HG02885 (cell line): ENCODE measurements around the gene GRB7.
"Not testable (repeated sequence)": the region's sequence is repeated elsewhere in the genome, so short reads cannot be mapped to it uniquely, and the experiment has no call there.

Experiments used
- ATAC-seq: cut with Tn5 transposase; IDR thresholded peaks from one replicate; pipeline ENCODE4 v1.9.1; 2021; ENCODE audit warnings: mild to moderate bottlenecking; ENCODE audit not compliant: unreplicated experiment, poor library complexity

GRB7 gene

DNA sequence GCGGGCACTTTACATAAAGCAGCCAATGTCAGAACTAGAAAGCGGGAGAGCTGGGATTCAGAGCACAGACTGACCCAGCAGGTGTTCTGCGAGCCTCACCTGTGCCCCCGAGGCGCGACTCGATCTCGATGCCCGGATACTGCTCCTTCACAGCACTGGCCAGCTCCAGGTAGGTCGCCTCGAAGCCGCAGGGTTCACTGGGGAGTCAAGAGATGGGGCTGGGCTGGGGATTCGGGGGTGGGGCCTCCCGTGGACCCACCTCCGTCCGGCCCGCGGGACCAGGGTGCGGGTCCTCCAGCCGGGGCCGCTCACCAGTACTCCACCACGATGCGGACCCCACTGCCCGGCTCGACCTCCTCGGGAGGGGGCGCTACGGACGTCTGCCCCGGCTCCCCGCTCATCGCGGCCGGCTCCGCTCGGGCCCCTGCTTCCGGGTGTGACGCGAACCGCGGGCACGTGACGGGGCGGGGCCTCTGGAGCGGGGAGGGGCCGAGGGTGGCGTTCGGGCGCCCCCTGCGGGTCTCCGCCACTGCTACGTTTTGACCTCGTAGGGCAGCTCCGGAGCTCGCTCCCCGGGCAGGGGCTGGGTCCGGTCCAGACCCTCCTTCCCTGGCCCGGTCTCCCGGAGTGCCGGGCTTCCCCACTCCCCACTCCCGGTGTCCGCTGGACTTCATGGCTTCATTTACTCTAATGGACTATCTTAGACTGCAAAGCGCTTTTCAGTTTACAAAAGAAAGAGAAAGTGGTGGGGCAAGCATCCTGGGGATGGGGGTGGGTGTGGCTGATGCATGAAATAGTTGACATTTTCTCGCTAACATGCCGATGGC is 7.4 kb upstream of the GRB7 start, which contains the start of gene MIEN1:
Gene MIEN1, minus strand, starts transcription at position 438 of the 827 bp plus-strand sequence. Its CDS starts 37 bp downstream, at position 401.
- ATAC-seq = peak; percentile 94

DNA sequence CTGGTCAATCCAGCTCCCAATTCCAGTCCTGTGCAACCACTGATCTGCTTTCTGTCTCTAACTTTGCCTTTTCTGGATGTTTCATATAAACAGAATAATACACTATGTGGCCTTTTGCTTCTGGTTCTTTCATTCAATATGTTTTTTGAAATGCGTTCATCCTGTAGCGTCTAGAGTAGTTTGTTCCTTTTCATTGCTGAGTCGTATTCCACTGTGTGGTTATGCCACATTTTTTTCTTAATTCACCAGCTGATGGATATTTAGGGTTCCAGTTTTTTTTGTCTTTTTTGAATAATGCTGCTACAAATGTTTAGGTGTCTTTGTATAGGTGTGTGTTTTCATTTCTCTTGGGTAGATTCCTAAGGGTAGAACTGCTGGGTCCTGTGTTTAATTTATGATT is 5.2 kb upstream of the GRB7 start:
- ATAC-seq = no peak

DNA sequence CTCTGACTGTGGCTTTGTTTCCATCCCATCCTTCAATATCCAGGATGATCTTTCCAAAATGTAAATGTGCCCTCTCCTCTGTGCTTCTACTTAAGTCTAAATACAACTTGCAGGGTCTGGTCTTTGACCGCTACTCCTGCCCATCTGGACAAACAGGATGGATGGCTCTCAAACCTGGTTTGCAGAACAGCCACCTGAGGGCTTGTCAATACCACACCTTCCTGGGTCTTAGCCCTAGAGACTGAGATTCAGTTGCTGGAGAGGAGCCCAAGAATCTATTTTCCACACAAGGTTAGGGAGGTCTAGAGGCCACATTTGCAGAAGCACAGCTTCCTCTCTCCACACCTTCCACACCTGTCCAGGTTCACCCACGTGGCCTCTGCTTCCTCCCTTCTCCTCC is 1.9 kb upstream of the GRB7 start:
- ATAC-seq = no peak

DNA sequence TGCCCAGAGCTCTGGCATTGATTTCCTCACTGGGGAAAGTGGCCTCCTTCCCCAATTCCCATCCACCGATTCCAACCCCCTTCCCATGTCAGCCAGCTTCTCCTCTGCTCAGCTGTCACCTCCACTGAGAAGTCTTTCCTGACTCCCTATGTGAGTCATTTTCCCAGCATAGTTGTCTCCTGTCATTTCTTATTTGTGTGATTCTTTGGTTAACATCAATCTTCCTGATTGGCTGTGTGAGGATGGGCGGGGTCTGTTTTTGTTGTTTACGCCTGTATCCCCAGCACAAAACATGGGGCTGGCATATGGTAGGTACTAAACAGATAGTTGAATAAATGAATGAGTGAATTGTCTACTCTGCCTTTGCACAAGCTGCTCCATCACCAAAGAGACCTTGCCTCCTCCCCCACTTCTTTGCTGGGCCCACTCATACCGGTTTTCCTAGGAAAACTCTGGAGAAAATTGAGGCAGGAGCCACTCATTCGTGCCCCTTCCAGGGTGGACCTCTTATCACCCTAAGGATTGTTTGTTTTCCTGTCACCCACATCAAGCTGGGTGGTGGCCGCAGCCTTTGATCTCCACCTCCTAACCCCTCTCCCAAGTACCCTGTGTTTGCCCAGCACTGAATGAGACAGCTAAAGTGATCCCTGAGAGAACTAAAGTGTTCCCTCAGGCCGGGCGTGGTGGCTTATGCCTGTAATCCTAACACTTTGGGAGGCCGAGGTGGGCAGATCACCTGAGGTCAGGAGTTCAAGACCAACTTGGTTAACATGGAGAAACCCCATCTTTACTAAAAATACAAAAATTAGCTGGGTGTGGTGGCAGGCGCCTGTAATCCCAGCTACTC is 1.2 kb upstream of the GRB7 start:
- no peak for ATAC-seq

DNA sequence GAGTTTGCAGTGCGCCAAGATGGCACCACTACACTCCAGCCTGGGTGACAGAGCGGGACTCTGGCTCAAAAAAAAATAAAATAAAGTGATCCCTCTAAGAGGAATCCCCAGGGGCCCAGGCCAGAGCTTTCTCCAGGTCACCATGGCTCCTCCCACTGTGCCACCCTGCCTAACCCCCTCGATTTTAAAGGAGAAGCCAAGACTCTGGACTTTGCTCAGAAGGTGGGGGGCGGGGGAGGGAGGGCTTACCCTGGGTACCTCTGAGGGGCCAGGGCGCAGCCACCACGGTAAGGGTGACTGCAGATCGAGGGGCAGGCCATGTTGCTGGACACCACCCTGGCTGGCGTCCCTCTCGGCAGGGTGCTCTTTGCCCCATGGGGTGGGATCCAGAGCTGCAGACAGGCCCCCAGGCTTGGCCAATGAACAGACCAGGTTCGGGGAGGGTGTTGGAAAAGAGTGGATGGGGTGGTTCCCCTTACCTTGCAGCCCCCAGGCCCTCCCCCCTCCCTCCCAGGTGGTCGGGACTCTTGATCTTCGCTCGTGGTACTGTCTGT is 455 bp upstream of the GRB7 start:
- ATAC-seq = no peak

DNA sequence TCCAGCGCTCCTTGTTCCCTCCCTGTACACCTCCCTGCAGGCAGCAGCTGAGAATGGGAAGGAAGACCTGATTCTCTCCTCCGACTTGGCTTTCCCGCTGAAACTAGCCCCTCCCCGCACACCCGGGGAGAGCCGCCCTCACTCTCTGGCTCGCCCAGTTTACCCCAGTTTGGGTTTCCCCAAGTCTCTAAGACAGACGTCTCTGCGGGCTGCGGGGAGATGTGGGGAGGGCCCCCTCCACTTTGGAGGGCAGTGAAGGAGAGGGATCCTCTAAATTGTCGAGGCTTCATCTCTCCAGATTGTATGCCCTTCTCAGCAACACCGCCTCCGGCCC is 797 bp downstream of the GRB7 start:
- no peak for ATAC-seq

DNA sequence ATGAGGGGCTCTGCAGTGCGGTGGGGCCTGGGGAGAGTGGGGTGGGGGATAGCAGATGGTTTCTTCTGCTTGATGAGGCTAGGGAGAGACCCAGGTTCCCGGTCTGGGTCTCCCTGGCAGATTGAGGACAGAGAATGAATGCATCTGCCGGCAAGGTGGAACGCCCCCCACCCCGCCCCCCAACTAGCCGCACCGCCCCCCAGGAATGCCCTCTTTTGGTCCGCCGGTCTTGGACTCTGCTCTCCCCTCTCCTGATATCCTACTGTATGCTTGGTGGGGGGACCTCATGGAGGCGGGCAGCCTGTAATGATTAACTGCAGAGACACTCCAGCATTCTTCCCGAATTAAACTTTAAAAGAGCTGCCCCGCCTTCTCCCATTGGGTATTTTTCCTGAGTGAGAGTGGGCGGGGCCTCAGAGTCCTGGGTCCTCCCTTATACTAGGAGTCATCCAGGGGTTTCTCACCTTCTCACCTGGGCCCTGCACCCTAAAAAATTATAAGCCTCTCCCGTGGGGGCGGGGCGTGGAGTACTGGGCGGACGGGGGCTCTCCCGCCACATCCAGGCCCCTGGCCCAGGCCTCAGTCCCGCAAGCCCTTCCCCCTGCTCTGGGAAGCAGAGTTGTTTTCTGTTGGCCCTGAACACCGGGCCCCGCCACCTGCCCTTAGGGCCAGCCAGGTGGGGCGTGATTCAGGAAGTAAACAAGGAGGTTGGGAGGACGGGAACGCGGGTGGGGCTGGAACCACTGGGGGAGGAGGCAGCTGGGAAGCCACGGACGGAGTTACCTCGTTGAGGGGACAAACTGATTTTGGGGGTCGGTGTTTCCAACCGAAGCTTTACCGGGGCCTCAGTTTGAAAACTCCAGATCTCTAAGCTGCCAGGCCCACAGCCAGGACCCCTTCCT is 1.5 kb downstream of the GRB7 start:
- no peak for ATAC-seq

DNA sequence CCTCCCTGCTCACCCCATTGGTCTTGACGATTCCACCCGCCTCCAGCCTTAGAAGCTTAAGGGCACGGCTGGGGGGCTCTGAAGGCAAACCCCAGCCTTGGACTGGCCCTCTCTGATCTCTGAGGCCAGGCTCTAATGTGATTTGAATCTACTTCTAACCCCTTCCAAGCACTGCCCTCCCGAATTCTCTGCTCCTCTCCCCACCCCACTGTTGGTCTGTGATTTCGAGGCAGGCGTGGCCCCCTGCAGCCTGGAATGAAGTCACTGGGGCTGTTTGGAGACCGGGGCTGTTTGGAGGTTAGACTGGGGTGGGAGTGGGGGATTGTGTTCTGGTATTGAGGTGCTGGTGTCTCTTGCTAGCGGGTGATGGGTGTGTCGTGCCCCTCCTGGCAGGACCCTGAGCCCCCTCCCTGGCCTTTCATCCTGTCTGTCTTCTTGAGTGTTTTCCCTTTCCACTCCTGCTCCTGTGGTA is 2.2 kb downstream of the GRB7 start:
- ATAC-seq = no peak

DNA sequence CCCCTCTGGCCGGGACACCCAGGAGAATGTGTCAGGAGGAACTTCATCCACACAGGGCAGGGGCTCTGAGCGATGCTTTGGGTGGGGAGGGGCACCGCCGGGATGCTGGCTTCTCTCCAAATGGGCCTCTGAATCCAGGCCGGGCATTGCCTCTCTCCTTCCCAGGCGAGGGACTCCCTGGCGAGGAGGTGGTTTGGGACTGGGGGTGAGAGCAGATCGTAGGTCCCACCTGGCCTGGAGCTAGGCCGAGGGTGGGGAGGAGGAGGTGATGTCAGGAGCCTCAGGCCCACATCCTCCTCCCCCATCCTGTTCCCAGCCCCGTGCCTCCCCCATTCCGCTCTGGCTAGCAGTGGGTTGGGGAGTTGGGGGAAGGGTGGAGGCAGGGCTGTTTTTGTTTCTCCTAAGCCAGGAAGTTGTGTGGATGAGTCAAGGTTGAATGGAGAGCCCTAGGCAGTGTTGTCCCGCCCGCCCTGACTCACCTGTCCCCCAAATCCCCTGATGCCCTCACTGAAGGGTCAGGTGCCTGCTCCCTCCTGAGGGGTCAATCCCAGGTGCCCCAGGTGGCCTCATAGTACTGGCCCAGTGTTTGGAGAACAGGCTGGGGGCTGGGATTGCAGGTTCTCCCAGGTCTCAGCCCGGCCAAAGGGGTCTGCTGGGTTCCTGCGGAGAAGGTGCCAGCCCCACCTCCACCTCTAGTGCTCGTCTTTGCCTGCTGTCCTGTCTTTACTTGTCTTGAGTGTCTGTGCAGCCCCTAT is 2.8 kb downstream of the GRB7 start:
- ATAC-seq = no peak

DNA sequence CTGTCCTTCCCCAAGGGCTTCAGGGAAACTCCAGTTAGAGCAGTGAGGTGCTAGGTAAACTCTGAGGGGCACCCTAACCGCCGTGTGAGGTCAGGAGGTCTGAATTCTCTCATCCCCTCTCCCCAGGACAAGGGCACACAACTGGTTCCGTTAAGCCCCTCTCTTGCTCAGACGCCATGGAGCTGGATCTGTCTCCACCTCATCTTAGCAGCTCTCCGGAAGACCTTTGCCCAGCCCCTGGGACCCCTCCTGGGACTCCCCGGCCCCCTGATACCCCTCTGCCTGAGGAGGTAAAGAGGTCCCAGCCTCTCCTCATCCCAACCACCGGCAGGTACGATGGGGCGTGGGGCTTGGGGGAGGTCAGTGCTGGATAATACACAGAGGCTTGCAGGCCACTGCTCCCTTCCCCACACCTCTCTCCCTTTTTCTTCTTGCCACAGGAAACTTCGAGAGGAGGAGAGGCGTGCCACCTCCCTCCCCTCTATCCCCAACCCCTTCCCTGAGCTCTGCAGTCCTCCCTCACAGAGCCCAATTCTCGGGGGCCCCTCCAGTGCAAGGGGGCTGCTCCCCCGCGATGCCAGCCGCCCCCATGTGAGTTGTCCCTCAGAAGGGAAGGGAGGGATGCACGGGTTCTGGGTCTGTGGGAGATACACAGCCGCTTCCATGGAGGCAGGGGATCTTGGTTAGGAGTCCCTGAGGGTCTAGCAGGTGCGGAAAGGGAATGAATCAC is 4.6 kb downstream of the GRB7 start:
- no peak for ATAC-seq

DNA sequence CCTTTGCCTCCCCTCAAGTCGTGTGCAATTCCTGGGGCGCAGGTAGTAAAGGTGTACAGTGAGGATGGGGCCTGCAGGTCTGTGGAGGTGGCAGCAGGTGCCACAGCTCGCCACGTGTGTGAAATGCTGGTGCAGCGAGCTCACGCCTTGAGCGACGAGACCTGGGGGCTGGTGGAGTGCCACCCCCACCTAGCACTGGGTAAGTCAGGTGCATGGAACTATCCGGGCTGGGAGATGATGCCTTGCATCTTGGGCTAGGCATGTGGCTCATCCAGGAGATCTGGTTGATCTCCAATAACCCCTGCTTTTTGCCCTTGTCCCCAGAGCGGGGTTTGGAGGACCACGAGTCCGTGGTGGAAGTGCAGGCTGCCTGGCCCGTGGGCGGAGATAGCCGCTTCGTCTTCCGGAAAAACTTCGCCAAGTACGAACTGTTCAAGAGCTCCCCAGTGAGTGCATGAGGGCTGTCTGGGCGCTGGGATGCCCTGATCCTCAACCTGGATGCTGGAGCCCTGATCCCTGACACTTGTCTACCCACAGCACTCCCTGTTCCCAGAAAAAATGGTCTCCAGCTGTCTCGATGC is 5.2 kb downstream of the GRB7 start:
- no peak for ATAC-seq

DNA sequence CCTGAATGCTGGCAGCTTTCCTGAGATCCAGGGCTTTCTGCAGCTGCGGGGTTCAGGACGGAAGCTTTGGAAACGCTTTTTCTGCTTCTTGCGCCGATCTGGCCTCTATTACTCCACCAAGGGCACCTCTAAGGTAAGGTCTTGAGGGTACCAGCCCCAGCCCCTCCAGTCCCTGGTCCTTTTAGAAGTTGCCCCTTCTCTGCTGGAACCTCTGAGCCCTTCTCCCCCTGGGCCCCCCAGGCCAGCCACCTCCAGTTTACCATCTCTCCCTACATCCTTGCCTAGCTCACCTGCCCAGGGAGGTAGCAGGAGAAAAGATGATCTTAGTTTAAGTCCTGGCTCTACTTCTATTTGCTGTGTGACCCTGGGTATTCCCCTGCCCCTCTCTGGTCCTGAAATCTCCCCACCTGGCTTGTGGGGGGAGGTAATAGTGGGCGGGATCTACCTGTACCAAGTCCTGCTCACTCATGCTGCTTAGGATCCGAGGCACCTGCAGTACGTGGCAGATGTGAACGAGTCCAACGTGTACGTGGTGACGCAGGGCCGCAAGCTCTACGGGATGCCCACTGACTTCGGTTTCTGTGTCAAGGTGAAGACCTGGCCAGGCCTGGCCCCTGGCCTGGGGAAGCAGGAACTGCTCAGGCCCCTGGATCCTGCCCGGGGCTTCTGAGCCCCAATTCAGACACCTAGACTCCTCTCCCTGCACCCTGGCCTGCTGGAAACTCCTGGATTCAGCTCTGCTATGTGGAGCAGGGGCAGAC is 6.5 kb downstream of the GRB7 start:
- no peak for ATAC-seq

DNA sequence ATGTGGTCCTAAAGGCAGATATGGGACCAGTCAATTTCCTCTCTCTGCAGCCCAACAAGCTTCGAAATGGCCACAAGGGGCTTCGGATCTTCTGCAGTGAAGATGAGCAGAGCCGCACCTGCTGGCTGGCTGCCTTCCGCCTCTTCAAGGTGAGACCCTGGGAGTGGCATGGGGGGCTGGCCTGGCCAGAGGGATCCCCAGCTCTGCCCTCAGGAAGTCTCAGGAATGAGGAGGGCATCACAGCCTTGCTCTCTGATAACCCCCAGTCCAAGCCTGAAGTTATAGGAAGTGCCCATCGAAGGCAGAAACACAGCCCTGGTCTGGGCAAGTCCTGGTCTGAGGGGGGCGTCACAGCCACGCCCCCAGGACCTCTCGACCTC is 7.1 kb downstream of the GRB7 start:
- no peak for ATAC-seq

DNA sequence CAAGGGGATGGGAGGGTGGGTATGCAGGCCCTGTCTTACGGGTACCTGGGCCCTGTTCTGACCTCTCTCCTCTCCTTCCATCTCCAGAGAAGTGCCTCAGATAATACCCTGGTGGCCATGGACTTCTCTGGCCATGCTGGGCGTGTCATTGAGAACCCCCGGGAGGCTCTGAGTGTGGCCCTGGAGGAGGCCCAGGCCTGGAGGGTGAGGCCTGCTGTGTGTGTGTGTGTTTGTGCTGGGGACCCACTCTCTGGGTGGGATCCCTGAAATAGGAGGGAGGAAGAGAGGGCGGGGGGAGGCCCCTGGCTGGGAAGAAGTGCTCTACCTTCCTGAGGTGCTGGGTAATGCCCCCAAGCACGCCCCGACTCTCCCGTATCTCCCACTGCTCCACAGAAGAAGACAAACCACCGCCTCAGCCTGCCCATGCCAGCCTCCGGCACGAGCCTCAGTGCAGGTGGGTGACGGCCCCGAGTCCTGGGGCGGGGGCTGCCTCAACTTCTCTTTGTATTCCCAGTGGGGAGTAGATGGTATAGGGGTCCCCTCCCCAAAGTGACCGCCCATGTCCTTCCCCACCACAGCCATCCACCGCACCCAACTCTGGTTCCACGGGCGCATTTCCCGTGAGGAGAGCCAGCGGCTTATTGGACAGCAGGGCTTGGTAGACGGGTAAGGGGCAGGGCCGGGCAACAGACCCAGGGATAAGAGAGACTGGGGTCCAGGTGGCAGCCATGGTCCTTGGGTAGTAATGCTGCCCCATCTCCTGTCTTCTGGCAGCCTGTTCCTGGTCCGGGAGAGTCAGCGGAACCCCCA is 7.8 kb downstream of the GRB7 start:
- ATAC-seq = no peak

DNA sequence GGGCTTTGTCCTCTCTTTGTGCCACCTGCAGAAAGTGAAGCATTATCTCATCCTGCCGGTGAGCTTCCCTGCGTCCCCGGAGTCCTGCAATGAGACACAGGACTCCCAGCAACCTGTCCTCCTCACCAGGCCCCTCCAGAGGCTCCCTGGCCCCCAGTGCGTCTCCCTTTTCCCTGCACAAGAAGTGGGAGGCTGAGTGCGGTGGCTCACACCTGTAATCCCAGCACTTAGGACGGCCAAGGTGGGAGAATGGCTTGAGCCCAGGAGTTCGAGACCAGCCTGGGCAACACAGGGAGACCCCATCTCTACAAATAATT is 8.4 kb downstream of the GRB7 start:
- ATAC-seq = no peak

DNA sequence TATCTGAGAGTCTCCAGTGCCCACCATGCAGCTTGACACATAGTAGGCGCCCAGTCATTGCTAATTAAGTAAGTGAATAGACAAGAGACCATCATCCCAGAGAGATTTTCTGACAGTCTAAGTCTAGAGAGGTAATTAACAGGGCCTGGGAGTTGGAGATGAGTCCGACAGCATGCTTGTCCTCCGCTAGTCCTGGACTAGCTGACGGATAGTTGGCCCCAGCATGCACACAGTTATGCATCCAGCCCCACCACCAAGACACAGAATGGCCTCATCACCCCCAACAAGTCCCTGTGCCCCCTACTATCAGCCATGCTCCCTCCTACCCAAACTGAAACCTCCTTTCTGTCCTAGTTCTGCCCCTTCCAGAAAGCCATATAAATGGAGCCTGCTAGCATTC is 10.0 kb downstream of the GRB7 start:
- no peak for ATAC-seq

DNA sequence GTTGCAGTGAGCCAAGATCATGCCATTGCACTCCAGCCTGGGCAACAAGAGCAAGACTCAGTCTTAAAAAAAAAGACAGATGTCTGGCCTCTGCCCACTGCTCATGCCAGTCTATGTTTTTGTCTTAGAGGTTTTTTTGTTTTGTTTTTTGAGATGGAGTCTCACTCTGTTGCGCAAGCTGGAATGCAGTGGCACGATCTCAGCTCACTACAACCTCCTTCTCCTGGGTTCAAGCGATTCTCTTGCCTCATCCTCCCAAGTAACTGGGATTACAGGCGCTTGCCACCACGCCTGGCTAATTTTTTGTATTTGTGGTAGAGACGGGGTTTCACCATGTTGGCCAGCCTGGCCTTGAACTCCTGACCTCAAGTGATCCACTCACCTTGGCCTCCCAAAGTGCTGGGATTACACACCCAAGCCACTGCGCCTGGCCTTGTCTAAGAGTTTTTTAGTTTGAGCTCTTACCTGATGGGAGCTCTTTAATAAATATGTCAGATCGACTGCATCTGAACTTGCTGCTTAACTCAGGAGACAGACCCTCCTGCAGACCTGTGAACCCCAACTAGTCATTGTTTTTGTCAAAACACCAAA is 10.8 kb downstream of the GRB7 start:
- not testable (repeated sequence) for ATAC-seq
